Sigmoid colon (tissue), 4 donors: ENCODE results near the gene DOC2A.
A peak's percentile ranks its signal among the peaks of the same experiment; 100 is the strongest.

Experiments
- EP300 ChIP-seq, 4 donors: sonication (generic); formaldehyde crosslinking; IDR thresholded peaks; one replicate each; pipeline ENCODE4 v1.6.1; 2017; ENCODE audit warnings: antibody characterized with exemption in 4 of 4
- POLR2A ChIP-seq, 2 donors: fragments of 450-650 bp; IDR thresholded peaks; one replicate each; pipeline ENCODE4 v1.6.1; 2016; ENCODE audit warnings: antibody characterized with exemption in 2 of 2, mild to moderate bottlenecking in 2 of 2, moderate library complexity in 2 of 2
- POLR2AphosphoS5 ChIP-seq, 4 donors: sonication (generic); formaldehyde crosslinking; IDR thresholded peaks; one replicate each; pipeline ENCODE4 v1.6.1; 2017; ENCODE audit warnings: antibody characterized with exemption in 4 of 4
- TF ChIP-seq, protein P1 (sequence below), 4 experiments: fragments of 450-650 bp in 3 of 4; fragments of 200-600 bp in 1 of 4; IDR thresholded peaks; one replicate each; pipeline ENCODE4 v1.5.1; 2016 to 2019; ENCODE audit warnings: antibody characterized with exemption in 4 of 4, mild to moderate bottlenecking in 3 of 4, moderate library complexity in 2 of 4

DNA sequence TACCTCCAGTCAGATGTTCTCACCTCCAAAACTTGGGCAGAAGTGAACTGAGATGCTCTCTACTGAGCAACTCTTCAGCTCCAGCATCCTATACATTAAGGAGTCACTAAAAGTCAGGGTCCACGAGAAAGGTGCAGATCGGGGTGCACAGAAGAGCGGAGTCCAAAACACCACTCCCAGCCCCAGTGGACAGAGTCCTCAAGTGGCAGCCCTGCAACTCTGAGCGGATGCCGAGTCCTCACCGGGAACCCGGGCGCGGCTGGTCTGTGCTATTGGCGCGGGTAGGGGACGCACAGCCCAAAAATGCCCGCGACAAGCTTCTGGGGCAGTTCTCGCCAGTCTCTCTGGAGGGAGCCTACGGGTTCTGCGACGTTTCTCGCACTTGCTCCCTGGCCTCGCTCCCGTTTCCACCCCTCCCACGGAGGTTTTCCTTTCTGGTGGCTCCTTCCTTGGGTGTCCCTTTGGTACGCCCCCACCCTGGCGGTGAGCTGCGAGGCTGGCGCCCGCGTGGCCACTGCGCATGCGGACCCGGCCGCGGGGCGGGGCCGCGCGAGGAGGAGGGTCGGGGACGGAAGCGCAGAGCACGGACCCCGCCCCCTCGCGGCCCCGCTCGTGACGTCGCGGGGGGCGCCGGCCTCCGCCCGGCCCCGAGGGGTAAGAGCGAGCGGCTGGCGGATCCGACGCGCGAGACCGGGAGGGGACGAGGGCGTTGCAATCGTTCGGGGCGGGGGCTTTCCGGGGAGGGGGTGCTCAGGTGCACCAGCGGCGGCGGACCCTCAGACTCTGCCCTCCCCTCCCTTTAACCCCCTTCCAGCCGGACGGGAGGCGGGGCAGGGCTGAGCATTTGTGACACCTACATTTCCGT is 49.1 kb downstream of the DOC2A start, which contains the start of gene TMEM219:
- TF ChIP-seq, protein P1, sequence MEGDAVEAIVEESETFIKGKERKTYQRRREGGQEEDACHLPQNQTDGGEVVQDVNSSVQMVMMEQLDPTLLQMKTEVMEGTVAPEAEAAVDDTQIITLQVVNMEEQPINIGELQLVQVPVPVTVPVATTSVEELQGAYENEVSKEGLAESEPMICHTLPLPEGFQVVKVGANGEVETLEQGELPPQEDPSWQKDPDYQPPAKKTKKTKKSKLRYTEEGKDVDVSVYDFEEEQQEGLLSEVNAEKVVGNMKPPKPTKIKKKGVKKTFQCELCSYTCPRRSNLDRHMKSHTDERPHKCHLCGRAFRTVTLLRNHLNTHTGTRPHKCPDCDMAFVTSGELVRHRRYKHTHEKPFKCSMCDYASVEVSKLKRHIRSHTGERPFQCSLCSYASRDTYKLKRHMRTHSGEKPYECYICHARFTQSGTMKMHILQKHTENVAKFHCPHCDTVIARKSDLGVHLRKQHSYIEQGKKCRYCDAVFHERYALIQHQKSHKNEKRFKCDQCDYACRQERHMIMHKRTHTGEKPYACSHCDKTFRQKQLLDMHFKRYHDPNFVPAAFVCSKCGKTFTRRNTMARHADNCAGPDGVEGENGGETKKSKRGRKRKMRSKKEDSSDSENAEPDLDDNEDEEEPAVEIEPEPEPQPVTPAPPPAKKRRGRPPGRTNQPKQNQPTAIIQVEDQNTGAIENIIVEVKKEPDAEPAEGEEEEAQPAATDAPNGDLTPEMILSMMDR (IDR thresholded peaks at IDR 0.05): peak; percentile 57 to 78 (median 68)
- TF ChIP-seq POLR2A (IDR thresholded peaks at IDR 0.05) (peak; percentile 33 to 58), EP300 (IDR thresholded peaks at IDR 0.05) (no peak), POLR2AphosphoS5 (IDR thresholded peaks at IDR 0.05) (peak; percentile 69 to 90 (median 83))
